GM18499 (cell line): ENCODE results near the gene ELF5.

Source experiments
- ATAC-seq: cut with Tn5 transposase; IDR thresholded peaks from one replicate; pipeline ENCODE4 v1.9.1; 2021; ENCODE audit warnings: moderate number of reproducible peaks; ENCODE audit not compliant: insufficient read depth, unreplicated experiment

Gene ELF5

GRCh38 chr11:34524696-34525095, 11.1 kb upstream of the ELF5 start:
- ATAC-seq = no peak

GRCh38 chr11:34523053-34523452, 9.5 kb upstream of the ELF5 start:
- ATAC-seq = no peak

- ATAC-seq = no peak
These were observed 8.6 kb upstream of the ELF5 start for GRCh38 chr11:34522188-34522587.

GRCh38 chr11:34521265-34521664, 7.7 kb upstream of the ELF5 start:
- ATAC-seq = no peak

- ATAC-seq = no peak
These were observed 6.1 kb upstream of the ELF5 start for GRCh38 chr11:34519595-34520235.

GRCh38 chr11:34516247-34517040, 2.9 kb upstream of the ELF5 start:
- no peak for ATAC-seq

GRCh38 chr11:34514597-34514996, 1.0 kb upstream of the ELF5 start:
- ATAC-seq = no peak

- peak; percentile 77 for ATAC-seq
These were observed 533 bp downstream of the ELF5 start for GRCh38 chr11:34512840-34513681.

- no peak for ATAC-seq
These were observed 2.9 kb downstream of the ELF5 start for GRCh38 chr11:34510673-34511072.

- no peak for ATAC-seq
These were observed 3.4 kb downstream of the ELF5 start for GRCh38 chr11:34510218-34510617.

GRCh38 chr11:34509336-34509876, 4.2 kb downstream of the ELF5 start:
- ATAC-seq = no peak

- ATAC-seq = no peak
These were observed 5.1 kb downstream of the ELF5 start for GRCh38 chr11:34508524-34508923.

GRCh38 chr11:34507610-34508009, 6.0 kb downstream of the ELF5 start:
- ATAC-seq = no peak

- no peak for ATAC-seq
These were observed 6.4 kb downstream of the ELF5 start for GRCh38 chr11:34507156-34507555.

- no peak for ATAC-seq
These were observed 7.7 kb downstream of the ELF5 start for GRCh38 chr11:34505874-34506273.

GRCh38 chr11:34502949-34503348, 10.6 kb downstream of the ELF5 start:
- ATAC-seq = no peak

GRCh38 chr11:34501949-34502348, 11.6 kb downstream of the ELF5 start:
- no peak for ATAC-seq

GRCh38 chr11:34501500-34501899, 12.1 kb downstream of the ELF5 start:
- no peak for ATAC-seq

- ATAC-seq = no peak
These were observed 13.7 kb downstream of the ELF5 start for GRCh38 chr11:34499719-34500500.
